GM19351 (cell line): Measurements from ENCODE around the gene DSCAML1.
"Not testable (repeated sequence)": the region's sequence is repeated elsewhere in the genome, so short reads cannot be mapped to it uniquely, and the experiment has no call there.

ENCODE experiments used
- ATAC-seq: cut with Tn5 transposase; IDR thresholded peaks from one replicate; pipeline ENCODE4 v1.9.1; 2021; ENCODE audit warnings: mild to moderate bottlenecking, moderate library complexity; ENCODE audit not compliant: unreplicated experiment

DSCAML1 gene

GRCh38 chr11:117398618-117399017 is 398.4 kb downstream of the DSCAML1 start:
- ATAC-seq = not testable (repeated sequence)

- ATAC-seq = no peak
Measured at GRCh38 chr11:117396970-117397369, 400.0 kb downstream of the DSCAML1 start.

GRCh38 chr11:117395476-117395875 is 401.5 kb downstream of the DSCAML1 start:
- ATAC-seq = no peak

- no peak for ATAC-seq
Measured at GRCh38 chr11:117394221-117394925, 402.6 kb downstream of the DSCAML1 start.

GRCh38 chr11:117392979-117393378 is 404.0 kb downstream of the DSCAML1 start:
- ATAC-seq = no peak

- no peak for ATAC-seq
Measured at GRCh38 chr11:117392001-117392690, 404.9 kb downstream of the DSCAML1 start.

GRCh38 chr11:117391181-117391580 is 405.8 kb downstream of the DSCAML1 start:
- ATAC-seq = no peak

GRCh38 chr11:117390743-117391142 is 406.3 kb downstream of the DSCAML1 start:
- ATAC-seq = no peak

- ATAC-seq = no peak
Measured at GRCh38 chr11:117387992-117388755, 408.8 kb downstream of the DSCAML1 start.

GRCh38 chr11:117385906-117386305 is 411.1 kb downstream of the DSCAML1 start:
- no peak for ATAC-seq

GRCh38 chr11:117385471-117385870 is 411.5 kb downstream of the DSCAML1 start:
- no peak for ATAC-seq

GRCh38 chr11:117384045-117384444 is 413.0 kb downstream of the DSCAML1 start:
- no peak for ATAC-seq

- ATAC-seq = no peak
Measured at GRCh38 chr11:117382746-117383145, 414.3 kb downstream of the DSCAML1 start.

- no peak for ATAC-seq
Measured at GRCh38 chr11:117381481-117382387, 415.3 kb downstream of the DSCAML1 start.

- no peak for ATAC-seq
Measured at GRCh38 chr11:117380676-117381075, 416.3 kb downstream of the DSCAML1 start.

- ATAC-seq = no peak
Measured at GRCh38 chr11:117378976-117379865, 417.8 kb downstream of the DSCAML1 start.
